ENCODE results near the gene HOMER2.
"Not testable (repeated sequence)": the region's sequence is repeated elsewhere in the genome, so short reads cannot be mapped to it uniquely, and the experiment has no call there.

The HOMER2 gene

GRCh38 chr15:82963471-82964341, 11.2 kb upstream of the HOMER2 start:
- DNase-seq, result no peak

GRCh38 chr15:82960766-82961165, 8.2 kb upstream of the HOMER2 start:
- no peak for DNase-seq

GRCh38 chr15:82959423-82959822, 6.9 kb upstream of the HOMER2 start:
- DNase-seq, result no peak

GRCh38 chr15:82958638-82959037, 6.1 kb upstream of the HOMER2 start:
- DNase-seq, result no peak

- no peak for DNase-seq
Measured at GRCh38 chr15:82951472-82952157, 905 bp downstream of the HOMER2 start.

GRCh38 chr15:82950746-82951370, 1.7 kb downstream of the HOMER2 start:
- DNase-seq, result no peak

- no peak for DNase-seq
Measured at GRCh38 chr15:82950295-82950694, 2.2 kb downstream of the HOMER2 start.

- no peak for DNase-seq
Measured at GRCh38 chr15:82946155-82946701, 6.3 kb downstream of the HOMER2 start.

- DNase-seq, result no peak
Measured at GRCh38 chr15:82945326-82945725, 7.2 kb downstream of the HOMER2 start.

- DNase-seq, result no peak
Measured at GRCh38 chr15:82944821-82945220, 7.7 kb downstream of the HOMER2 start.

GRCh38 chr15:82944056-82944455, 8.5 kb downstream of the HOMER2 start:
- DNase-seq, result no peak

- no peak for DNase-seq
Measured at GRCh38 chr15:82943176-82943575, 9.3 kb downstream of the HOMER2 start.

GRCh38 chr15:82942691-82943090, 9.8 kb downstream of the HOMER2 start:
- no peak for DNase-seq

GRCh38 chr15:82939678-82940077, 12.8 kb downstream of the HOMER2 start:
- not testable (repeated sequence) for DNase-seq

GRCh38 chr15:82937712-82938058, 14.8 kb downstream of the HOMER2 start:
- DNase-seq, result no peak

- no peak for DNase-seq
Measured at GRCh38 chr15:82936966-82937711, 15.4 kb downstream of the HOMER2 start.

- DNase-seq, result no peak
Measured at GRCh38 chr15:82935382-82935781, 17.1 kb downstream of the HOMER2 start.

GRCh38 chr15:82934100-82934880, 18.2 kb downstream of the HOMER2 start:
- no peak for DNase-seq

GRCh38 chr15:82933576-82933975, 18.9 kb downstream of the HOMER2 start:
- no peak for DNase-seq

- no peak for DNase-seq
Measured at GRCh38 chr15:82931221-82931620, 21.3 kb downstream of the HOMER2 start.

GRCh38 chr15:82930461-82930860, 22.1 kb downstream of the HOMER2 start:
- no peak for DNase-seq

- DNase-seq, result no peak
Measured at GRCh38 chr15:82928711-82929110, 23.8 kb downstream of the HOMER2 start.
